GM23338 (cell line): ENCODE results near the gene KCNJ4. TPM values are rescaled to one million over a fixed set of nuclear protein-coding genes. Genes with fewer than 3 reads are reported as not detected.

Experiments
- ATAC-seq: fragments of 200-7000 bp; cut with Tn5 transposase; 3 replicates; pipeline ENCODE4 v1.9.1; 2020
- DNase-seq: peaks from one replicate; pipeline ENCODE4 v3.0.0-alpha.2; 2015; ENCODE audit warnings: low spot score
- H2AFZ ChIP-seq: fragments of 200-600 bp; sonication (generic); 2 replicates; pipeline ENCODE4 v1.8.0; 2016; ENCODE audit warnings: antibody characterized with exemption, mild to moderate bottlenecking, moderate library complexity
- H3F3A ChIP-seq: fragments of 200-600 bp; sonication (generic); replicated peaks from 2 replicates; pipeline ENCODE4 v1.8.0; 2017; ENCODE audit warnings: antibody characterized with exemption, mixed run types, low read depth
- H3K27ac ChIP-seq: fragments of 200-600 bp; sonication (generic); 2 replicates; pipeline ENCODE4 v1.6.1; 2016; ENCODE audit warnings: low read depth
- H3K27me3 ChIP-seq: fragments of 200-600 bp; sonication (generic); 2 replicates; pipeline ENCODE4 v1.8.0; 2016; ENCODE audit warnings: mild to moderate bottlenecking, mixed run types, moderate library complexity; ENCODE audit not compliant: insufficient read depth
- H3K36me3 ChIP-seq: fragments of 200-600 bp; sonication (generic); 2 replicates; pipeline ENCODE4 v1.8.0; 2016; ENCODE audit warnings: mild to moderate bottlenecking; ENCODE audit not compliant: insufficient read depth
- H3K4me1 ChIP-seq: fragments of 200-600 bp; sonication (generic); 2 replicates; pipeline ENCODE4 v1.8.0; 2016; ENCODE audit warnings: mild to moderate bottlenecking, moderate library complexity; ENCODE audit not compliant: insufficient read depth
- H3K4me2 ChIP-seq: fragments of 200-600 bp; sonication (generic); 2 replicates; pipeline ENCODE4 v1.7.1; 2017; ENCODE audit warnings: mixed run types
- H3K4me3 ChIP-seq: fragments of 200-600 bp; sonication (generic); 2 replicates; pipeline ENCODE4 v1.6.1; 2016; ENCODE audit warnings: mixed run types
- H3K79me2 ChIP-seq: fragments of 200-600 bp; sonication (generic); replicated peaks from 2 replicates; pipeline ENCODE4 v1.8.0; 2017; ENCODE audit warnings: mild to moderate bottlenecking; ENCODE audit not compliant: insufficient read depth
- H3K9me2 ChIP-seq: fragments of 200-600 bp; sonication (generic); 2 replicates; pipeline ENCODE4 v1.8.0; 2017; ENCODE audit not compliant: insufficient read depth
- H4K20me1 ChIP-seq: fragments of 200-600 bp; sonication (generic); replicated peaks from 2 replicates; pipeline ENCODE4 v1.8.0; 2017; ENCODE audit warnings: mild to moderate bottlenecking; ENCODE audit not compliant: insufficient read depth
- H3K27ac Mint-ChIP-seq: 2 replicates; pipeline ENCODE4 v1.8.0; 2020; ENCODE audit warnings: inconsistent platforms, mild to moderate bottlenecking, moderate library complexity, mixed read lengths
- H3K27me3 Mint-ChIP-seq: 3 replicates; pipeline ENCODE4 v1.8.0; 2022; ENCODE audit warnings: low read depth, mild to moderate bottlenecking, moderate library complexity, mixed read lengths, inconsistent platforms; ENCODE audit not compliant: insufficient read depth, poor library complexity
- H3K36me3 Mint-ChIP-seq: 3 replicates; pipeline ENCODE4 v1.8.0; 2021; ENCODE audit warnings: low read depth, mild to moderate bottlenecking, inconsistent platforms, moderate library complexity, mixed read lengths
- H3K4me1 Mint-ChIP-seq: 3 replicates; pipeline ENCODE4 v1.8.0; 2020; ENCODE audit warnings: mild to moderate bottlenecking, inconsistent platforms, mixed read lengths
- H3K4me3 Mint-ChIP-seq: 3 replicates; pipeline ENCODE4 v1.8.0; 2021; ENCODE audit warnings: moderate library complexity, mild to moderate bottlenecking, inconsistent platforms, mixed read lengths
- H3K9me3 Mint-ChIP-seq: 3 replicates; pipeline ENCODE4 v1.8.0; 2020; ENCODE audit warnings: moderate library complexity, mild to moderate bottlenecking, inconsistent platforms, mixed read lengths
- CREB1 ChIP-seq: fragments of 250-450 bp; sonication (Bioruptor Pico); IDR thresholded peaks from 2 replicates; pipeline ENCODE4 v1.5.0; 2020; ENCODE audit warnings: low read depth, mild to moderate bottlenecking, moderate library complexity
- ETS1 ChIP-seq: IDR thresholded peaks from 2 replicates; pipeline ENCODE4 v1.6.1; 2016; ENCODE audit warnings: antibody characterized with exemption
- EZH2 ChIP-seq: fragments of 200-600 bp; sonication (generic); IDR thresholded peaks from one replicate; pipeline ENCODE4 v1.8.0; 2017; ENCODE audit warnings: antibody characterized with exemption, mild to moderate bottlenecking, low read depth; ENCODE audit not compliant: unreplicated experiment
- EZH2phosphoT487 ChIP-seq: fragments of 200-600 bp; sonication (generic); IDR thresholded peaks from one replicate; pipeline ENCODE4 v1.8.1; 2018; ENCODE audit warnings: antibody characterized with exemption; ENCODE audit not compliant: unreplicated experiment
- JUNB ChIP-seq: IDR thresholded peaks from one replicate; pipeline ENCODE4 v1.6.1; 2016; ENCODE audit warnings: antibody characterized with exemption; ENCODE audit not compliant: unreplicated experiment
- NANOG ChIP-seq: IDR thresholded peaks from 2 replicates; pipeline ENCODE4 v1.6.1; 2016; ENCODE audit warnings: antibody characterized with exemption, borderline replicate concordance
- REST ChIP-seq: IDR thresholded peaks from one replicate; pipeline ENCODE4 v1.6.1; 2018; ENCODE audit warnings: antibody characterized with exemption; ENCODE audit not compliant: unreplicated experiment
- STAT1 ChIP-seq: IDR thresholded peaks from one replicate; pipeline ENCODE4 v1.6.1; 2016; ENCODE audit warnings: antibody characterized with exemption; ENCODE audit not compliant: unreplicated experiment
- ZNF114 ChIP-seq: fragments of 250-450 bp; sonication (Bioruptor Pico); IDR thresholded peaks from 2 replicates; pipeline ENCODE4 v1.5.0; 2020; ENCODE audit warnings: mild to moderate bottlenecking, moderate library complexity
- ZNF331 ChIP-seq: fragments of 250-450 bp; sonication (Bioruptor Pico); IDR thresholded peaks from 2 replicates; pipeline ENCODE4 v1.5.0; 2020; ENCODE audit warnings: low read depth, mild to moderate bottlenecking, moderate library complexity
- polyA plus RNA-seq: library from polyadenylated mRNA; unstranded; fragments of >200 nt; fragmentation: Nextera tagmentation; extraction: Ambion mirVana; gene quantifications from 2 replicates; pipeline ENCODE4 v1.2.1, GENCODE V29; 2016
- total RNA-seq: library from RNA; depleted of rRNA; stranded (reverse); fragments of >200 nt; shearing (Covaris generic); gene quantifications from 2 replicates; pipeline ENCODE4 v1.2.3, GENCODE V29; 2014
- TF ChIP-seq, protein P1 (sequence below), 2 experiments: fragments of 200-600 bp in 1 of 2; sonication (generic) in 1 of 2; conservative IDR thresholded peaks; 2 replicates each; pipeline versions ENCODE4 v1.5.1 to v1.6.1; 2016 to 2017; ENCODE audit warnings: antibody characterized with exemption in 2 of 2, low read depth in 2 of 2, mild to moderate bottlenecking in 2 of 2, moderate library complexity in 1 of 2

The KCNJ4 gene
- total and polyA plus RNA-seq, 2 experiments from 2014 or later: 0.23 to 1.3 TPM

GRCh38 chr22:38428714-38429113, 26.3 kb downstream of the KCNJ4 start:
- no peaks in the 10 kb centered on the region; the same call in 2 of the 3 replicates for H3K9me3 Mint-ChIP-seq
- Histone ChIP-seq H3K4me1 (no peaks in the 10 kb centered on the region; the same call in 1 of the 2 replicates), H3K4me3 (no peak overlapping the region), H3K4me2 (no peak overlapping the region), H3K79me2 (no peaks in the 10 kb centered on the region), H3K27ac (no peak overlapping the region), H4K20me1 (no peaks in the 10 kb centered on the region), H2AFZ (no peak overlapping the region), H3F3A (no peaks in the 10 kb centered on the region; the same call in 1 of the 2 replicates), H3K27me3 (no peaks in the 10 kb centered on the region), H3K36me3 (no peaks in the 10 kb centered on the region), H3K9me2 (no peaks in the 10 kb centered on the region)
- no peaks in the 10 kb centered on the region for H3K36me3 Mint-ChIP-seq
- H3K4me1 Mint-ChIP-seq: peaks cover 14% of the 10 kb centered on the region
- H3K27ac Mint-ChIP-seq: no peak overlapping the region
- ATAC-seq: no peak
- DNase-seq: no peak
- H3K27me3 Mint-ChIP-seq: peaks cover 13% of the 10 kb centered on the region
- no peak overlapping the region for H3K4me3 Mint-ChIP-seq
- TF ChIP-seq, protein P1, sequence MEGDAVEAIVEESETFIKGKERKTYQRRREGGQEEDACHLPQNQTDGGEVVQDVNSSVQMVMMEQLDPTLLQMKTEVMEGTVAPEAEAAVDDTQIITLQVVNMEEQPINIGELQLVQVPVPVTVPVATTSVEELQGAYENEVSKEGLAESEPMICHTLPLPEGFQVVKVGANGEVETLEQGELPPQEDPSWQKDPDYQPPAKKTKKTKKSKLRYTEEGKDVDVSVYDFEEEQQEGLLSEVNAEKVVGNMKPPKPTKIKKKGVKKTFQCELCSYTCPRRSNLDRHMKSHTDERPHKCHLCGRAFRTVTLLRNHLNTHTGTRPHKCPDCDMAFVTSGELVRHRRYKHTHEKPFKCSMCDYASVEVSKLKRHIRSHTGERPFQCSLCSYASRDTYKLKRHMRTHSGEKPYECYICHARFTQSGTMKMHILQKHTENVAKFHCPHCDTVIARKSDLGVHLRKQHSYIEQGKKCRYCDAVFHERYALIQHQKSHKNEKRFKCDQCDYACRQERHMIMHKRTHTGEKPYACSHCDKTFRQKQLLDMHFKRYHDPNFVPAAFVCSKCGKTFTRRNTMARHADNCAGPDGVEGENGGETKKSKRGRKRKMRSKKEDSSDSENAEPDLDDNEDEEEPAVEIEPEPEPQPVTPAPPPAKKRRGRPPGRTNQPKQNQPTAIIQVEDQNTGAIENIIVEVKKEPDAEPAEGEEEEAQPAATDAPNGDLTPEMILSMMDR (conservative IDR thresholded peaks at IDR 0.05; ENCODE audit: low read depth in 2 of 2): no peak
- TF ChIP-seq NANOG (no peak), EZH2phosphoT487 (no peak), ETS1 (no peak)

GRCh38 chr22:38427940-38428339, 27.1 kb downstream of the KCNJ4 start:
- H2AFZ ChIP-seq: no peak overlapping the region
- no peaks in the 10 kb centered on the region; the same call in 2 of the 3 replicates for H3K9me3 Mint-ChIP-seq
- TF ChIP-seq, protein P1 (conservative IDR thresholded peaks at IDR 0.05; ENCODE audit: low read depth in 2 of 2): no peak
- no peak for TF ChIP-seq CREB1 (CRISPR knock-in tag)
- TF ChIP-seq REST: no peak
- no peak for TF ChIP-seq EZH2
- no peak for TF ChIP-seq STAT1
- no peak for TF ChIP-seq ZNF114 (CRISPR knock-in tag)
- TF ChIP-seq ZNF331: no peak
- TF ChIP-seq EZH2phosphoT487: no peak
- TF ChIP-seq NANOG: no peak
- TF ChIP-seq JUNB: no peak
- TF ChIP-seq ETS1: no peak

More at GRCh38 chr22:38427940-38428339, 27.1 kb downstream of the KCNJ4 start:
- Histone ChIP-seq H3K27ac (no peak overlapping the region), H3K4me3 (no peak overlapping the region), H3K79me2 (no peaks in the 10 kb centered on the region), H4K20me1 (no peaks in the 10 kb centered on the region), H3K4me1 (peaks cover under 1% of the 10 kb centered on the region; the same call in 1 of the 2 replicates), H3F3A (no peaks in the 10 kb centered on the region; the same call in 1 of the 2 replicates), H3K36me3 (no peaks in the 10 kb centered on the region), H3K4me2 (no peak overlapping the region), H3K27me3 (no peaks in the 10 kb centered on the region), H3K9me2 (no peaks in the 10 kb centered on the region)
- Mint-ChIP-seq H3K4me3 (no peak overlapping the region), H3K36me3 (no peaks in the 10 kb centered on the region), H3K27ac (no peak overlapping the region), H3K27me3 (peaks cover 11% of the 10 kb centered on the region), H3K4me1 (peaks cover 19% of the 10 kb centered on the region)
- DNase-seq (no peak), ATAC-seq (no peak)
